Loucy (cell line): Measurements from ENCODE around the gene PLEKHG7.

Experiments used
- H2AFZ ChIP-seq: fragments of 200-600 bp; sonication (generic); 2 replicates; pipeline ENCODE4 v1.6.0; 2016; ENCODE audit warnings: antibody characterized with exemption, mild to moderate bottlenecking, low read length, moderate library complexity
- H3F3A ChIP-seq: fragments of 200-600 bp; 2 replicates; pipeline ENCODE4 v1.6.0; 2016; ENCODE audit warnings: antibody characterized with exemption, low read depth, mild to moderate bottlenecking
- H3K27me3 ChIP-seq: fragments of 200-600 bp; sonication (generic); 2 replicates; pipeline ENCODE4 v1.6.1; 2014; ENCODE audit warnings: low read length, mild to moderate bottlenecking; ENCODE audit not compliant: insufficient read depth, poor library complexity, severe bottlenecking
- H3K36me3 ChIP-seq: fragments of 200-600 bp; sonication (generic); 2 replicates; pipeline ENCODE4 v1.6.1; 2016; ENCODE audit warnings: low read length; ENCODE audit not compliant: insufficient read depth
- H3K4me1 ChIP-seq: fragments of 200-600 bp; sonication (generic); 2 replicates; pipeline ENCODE4 v1.5.1; 2014; ENCODE audit warnings: low read length, mild to moderate bottlenecking; ENCODE audit not compliant: insufficient read depth, poor library complexity, severe bottlenecking
- H3K4me2 ChIP-seq: fragments of 200-600 bp; sonication (generic); 2 replicates; pipeline ENCODE4 v1.6.0; 2014; ENCODE audit warnings: antibody characterized with exemption, low read length, low read depth, mild to moderate bottlenecking; ENCODE audit not compliant: poor library complexity, severe bottlenecking
- H3K4me3 ChIP-seq: fragments of 200-600 bp; sonication (generic); 2 replicates; pipeline ENCODE4 v1.5.1; 2014; ENCODE audit warnings: low read length, mild to moderate bottlenecking, mixed read lengths; ENCODE audit not compliant: poor library complexity, severe bottlenecking
- H3K79me2 ChIP-seq: fragments of 200-600 bp; sonication (generic); 2 replicates; pipeline ENCODE4 v1.6.1; 2014; ENCODE audit warnings: low read length; ENCODE audit not compliant: insufficient read depth
- H3K9ac ChIP-seq: fragments of 200-600 bp; sonication (generic); 2 replicates; pipeline ENCODE4 v1.6.0; 2014; ENCODE audit warnings: mild to moderate bottlenecking, low read depth, low read length, moderate library complexity; ENCODE audit not compliant: poor library complexity, severe bottlenecking
- H3K9me2 ChIP-seq: fragments of 200-600 bp; sonication (generic); replicated peaks from 2 replicates; pipeline ENCODE4 v1.6.1; 2016; ENCODE audit warnings: low read depth, low read length, mixed read lengths
- H3K9me3 ChIP-seq: fragments of 200-600 bp; sonication (generic); 2 replicates; pipeline ENCODE4 v1.6.1; 2014; ENCODE audit warnings: mild to moderate bottlenecking, antibody characterized with exemption, low read length, low read depth; ENCODE audit not compliant: insufficient read depth
- H4K20me1 ChIP-seq: fragments of 200-600 bp; sonication (generic); 2 replicates; pipeline ENCODE4 v1.6.0; 2014; ENCODE audit warnings: antibody characterized with exemption, low read length, mild to moderate bottlenecking; ENCODE audit not compliant: insufficient read depth, poor library complexity, severe bottlenecking
- EZH2phosphoT487 ChIP-seq: fragments of 200-600 bp; IDR thresholded peaks from 2 replicates; pipeline ENCODE4 v1.6.1; 2018; ENCODE audit warnings: antibody characterized with exemption, mild to moderate bottlenecking, moderate library complexity, borderline replicate concordance
- TF ChIP-seq, protein P1 (sequence below): fragments of 200-600 bp; sonication (generic); conservative IDR thresholded peaks from 2 replicates; pipeline ENCODE4 v1.5.1; 2014; ENCODE audit warnings: mild to moderate bottlenecking, antibody characterized with exemption, low read length

Gene PLEKHG7

GRCh38 chr12:92673756-92674155, 29.0 kb upstream of the PLEKHG7 start:
- Histone ChIP-seq H4K20me1 (no peaks in the 10 kb centered on the region), H3K79me2 (no peaks in the 10 kb centered on the region), H3K9me3 (no peaks in the 10 kb centered on the region), H3K4me1 (no peaks in the 10 kb centered on the region), H3K4me3 (no peak overlapping the region), H3F3A (no peaks in the 10 kb centered on the region), H2AFZ (no peak overlapping the region), H3K36me3 (no peaks in the 10 kb centered on the region), H3K9me2 (no peaks in the 10 kb centered on the region), H3K4me2 (no peak overlapping the region), H3K9ac (no peak overlapping the region), H3K27me3 (no peaks in the 10 kb centered on the region)
- no peak for TF ChIP-seq EZH2phosphoT487
- TF ChIP-seq, protein P1, sequence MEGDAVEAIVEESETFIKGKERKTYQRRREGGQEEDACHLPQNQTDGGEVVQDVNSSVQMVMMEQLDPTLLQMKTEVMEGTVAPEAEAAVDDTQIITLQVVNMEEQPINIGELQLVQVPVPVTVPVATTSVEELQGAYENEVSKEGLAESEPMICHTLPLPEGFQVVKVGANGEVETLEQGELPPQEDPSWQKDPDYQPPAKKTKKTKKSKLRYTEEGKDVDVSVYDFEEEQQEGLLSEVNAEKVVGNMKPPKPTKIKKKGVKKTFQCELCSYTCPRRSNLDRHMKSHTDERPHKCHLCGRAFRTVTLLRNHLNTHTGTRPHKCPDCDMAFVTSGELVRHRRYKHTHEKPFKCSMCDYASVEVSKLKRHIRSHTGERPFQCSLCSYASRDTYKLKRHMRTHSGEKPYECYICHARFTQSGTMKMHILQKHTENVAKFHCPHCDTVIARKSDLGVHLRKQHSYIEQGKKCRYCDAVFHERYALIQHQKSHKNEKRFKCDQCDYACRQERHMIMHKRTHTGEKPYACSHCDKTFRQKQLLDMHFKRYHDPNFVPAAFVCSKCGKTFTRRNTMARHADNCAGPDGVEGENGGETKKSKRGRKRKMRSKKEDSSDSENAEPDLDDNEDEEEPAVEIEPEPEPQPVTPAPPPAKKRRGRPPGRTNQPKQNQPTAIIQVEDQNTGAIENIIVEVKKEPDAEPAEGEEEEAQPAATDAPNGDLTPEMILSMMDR = no peak

GRCh38 chr12:92674500-92674899, 28.3 kb upstream of the PLEKHG7 start:
- no peaks in the 10 kb centered on the region for H3K9me2 ChIP-seq
- H3F3A ChIP-seq = no peaks in the 10 kb centered on the region
- H3K4me3 ChIP-seq = no peak overlapping the region
- no peaks in the 10 kb centered on the region for H3K4me1 ChIP-seq
- no peaks in the 10 kb centered on the region for H3K79me2 ChIP-seq
- H2AFZ ChIP-seq = no peak overlapping the region
- no peaks in the 10 kb centered on the region for H4K20me1 ChIP-seq
- H3K36me3 ChIP-seq = no peaks in the 10 kb centered on the region
- TF ChIP-seq, protein P1 = no peak
- TF ChIP-seq EZH2phosphoT487 = no peak
- no peaks in the 10 kb centered on the region for H3K9me3 ChIP-seq
- H3K4me2 ChIP-seq = no peak overlapping the region
- no peaks in the 10 kb centered on the region for H3K27me3 ChIP-seq
- no peak overlapping the region for H3K9ac ChIP-seq

DNA sequence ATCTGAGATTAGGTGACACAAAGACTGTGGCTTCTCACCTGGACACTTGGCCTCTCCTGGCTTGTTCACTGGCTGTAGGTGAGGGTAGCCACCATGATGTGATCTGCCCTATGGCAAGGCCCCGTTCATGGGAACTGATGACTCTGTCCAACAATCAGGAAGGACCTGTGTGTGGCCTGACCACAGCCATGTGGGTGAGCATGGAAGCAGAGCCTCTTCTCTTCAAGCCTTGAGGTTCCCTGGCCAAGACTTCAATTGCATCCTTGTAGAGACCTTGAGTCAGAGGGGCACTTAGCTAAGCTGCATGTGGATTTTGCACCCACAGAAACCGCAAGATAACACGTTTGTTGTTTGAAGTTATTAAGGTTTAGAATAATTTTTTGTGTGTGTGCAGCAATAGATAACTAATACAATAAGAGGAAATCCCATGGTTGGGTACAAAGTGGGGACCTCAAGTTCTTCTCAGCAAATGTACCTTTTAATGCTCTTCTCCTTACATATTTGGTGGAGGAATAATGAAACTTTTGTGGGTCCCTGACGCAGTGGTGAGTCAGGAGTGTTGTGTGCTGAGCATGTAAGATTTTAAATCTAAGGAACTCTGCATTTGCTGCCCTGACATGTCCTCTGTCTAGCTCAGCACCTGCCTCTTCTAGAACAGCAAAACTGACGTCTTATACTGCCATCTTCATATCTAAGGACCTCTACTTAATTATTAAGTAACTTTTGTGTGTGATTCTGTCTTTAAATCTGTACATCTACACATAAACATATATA, 27.5 kb upstream of the PLEKHG7 start:
- TF ChIP-seq EZH2phosphoT487 = no peak
- TF ChIP-seq, protein P1 = no peak
- Histone ChIP-seq H3K9me3 (no peaks in the 10 kb centered on the region), H3K4me3 (no peak overlapping the region), H3K4me2 (no peak overlapping the region), H3K9ac (no peak overlapping the region), H3K36me3 (no peaks in the 10 kb centered on the region), H3K79me2 (no peaks in the 10 kb centered on the region), H3K4me1 (no peaks in the 10 kb centered on the region), H3K27me3 (no peaks in the 10 kb centered on the region), H2AFZ (no peak overlapping the region), H3K9me2 (no peaks in the 10 kb centered on the region), H3F3A (no peaks in the 10 kb centered on the region), H4K20me1 (no peaks in the 10 kb centered on the region)
